K562 (cell line): ENCODE data around the gene ITGA1. TPM values are rescaled to one million over a fixed set of nuclear protein-coding genes. Genes with fewer than 3 reads are reported as not detected.

Experiments used
- ATAC-seq: fragments of 200-7000 bp; cut with Tn5 transposase; 3 replicates; pipeline ENCODE4 v1.9.1; 2020; ENCODE audit warnings: moderate library complexity
- BruUV-seq: library from RNA; stranded (reverse); fragments of 400-500 nt; replicated peaks from 2 replicates; lab custom pipeline; 2021; lab: Mats Ljungman, UMichigan
- CTCF ChIA-PET: fragments of 300-600 bp; formaldehyde crosslinking; extraction: SDS; loops from one replicate; lab custom pipeline; 2021; ENCODE audit warnings: low intra/inter-chr PET ratio; lab: Yijun Ruan, JAX
- POLR2A ChIA-PET: fragments of 300-600, 350-650 bp; sonication (Branson Sonifier 250); formaldehyde crosslinking; extraction: SDS; loops from one replicate; lab custom pipeline; 2021; ENCODE audit warnings: antibody characterized with exemption, inconsistent platforms; lab: Yijun Ruan, JAX
- DNase-seq, 4 experiments: peaks; one replicate each; pipeline versions ENCODE4 v3.0.0 to v3.0.0-alpha.2; 2011 to 2018; ENCODE audit warnings: low spot score in 3 of 4, mixed read lengths in 3 of 4; ENCODE audit errors: extremely low read depth in 1 of 4
- FAIRE-seq: peaks from 2 replicates; lab custom pipeline; 2011; peaks lifted over from hg19 to GRCh38; lab: Jason Lieb, UNC
- H2AFZ ChIP-seq: 2 replicates; pipeline ENCODE4 v1.6.0; 2011; ENCODE audit warnings: low read depth, low read length, control low read depth, inconsistent platforms
- H3K27ac ChIP-seq: fragments of 200-600 bp; 3 replicates; pipeline ENCODE4 v1.8.0; 2011; ENCODE audit warnings: low read depth, mild to moderate bottlenecking, control low read depth, inconsistent platforms, low read length, moderate library complexity, mixed read lengths; ENCODE audit errors: extremely low read depth
- H3K27me3 ChIP-seq, 2 experiments: fragments of 300-600 bp in 1 of 2; 2 replicates in 1 of 2; 3 replicates in 1 of 2; pipeline versions ENCODE4 v1.6.0 to v1.8.0; 2011; ENCODE audit warnings: inconsistent platforms in 2 of 2, low read length in 2 of 2, mild to moderate bottlenecking in 1 of 2, mixed read lengths in 1 of 2, moderate library complexity in 1 of 2; ENCODE audit not compliant: control insufficient read depth in 2 of 2, insufficient read depth in 2 of 2
- H3K36me3 ChIP-seq: fragments of 300-600 bp; 3 replicates; pipeline ENCODE4 v1.8.0; 2011; ENCODE audit warnings: mild to moderate bottlenecking, low read length, inconsistent platforms; ENCODE audit not compliant: control insufficient read depth, insufficient read depth
- H3K4me1 ChIP-seq, 2 experiments: fragments of 200-600 bp in 1 of 2; replicated peaks in 1 of 2; 2 replicates in 1 of 2; 3 replicates in 1 of 2; pipeline versions ENCODE4 v1.5.1 to v1.8.0; 2011; ENCODE audit warnings: inconsistent platforms in 2 of 2, low read length in 2 of 2, mild to moderate bottlenecking in 1 of 2, mixed read lengths in 1 of 2, moderate library complexity in 1 of 2; ENCODE audit not compliant: control insufficient read depth in 2 of 2, insufficient read depth in 2 of 2
- H3K4me2 ChIP-seq: 2 replicates; pipeline ENCODE4 v1.6.1; 2011; ENCODE audit warnings: low read length, control low read depth, inconsistent platforms, mixed read lengths; ENCODE audit not compliant: insufficient read depth
- H3K4me3 ChIP-seq: fragments of 200-600 bp; sonication (generic), shearing (Covaris generic); 2 replicates; pipeline ENCODE4 v1.5.1; 2016; ENCODE audit warnings: control low read depth, inconsistent platforms
- H3K79me2 ChIP-seq: fragments of 200-600 bp; 3 replicates; pipeline ENCODE4 v1.8.0; 2011; ENCODE audit warnings: low read length, inconsistent platforms; ENCODE audit not compliant: control insufficient read depth, insufficient read depth
- H3K9ac ChIP-seq, 2 experiments: 2 replicates each; pipeline versions ENCODE4 v1.6.0 to v1.6.1; 2011; ENCODE audit warnings: low read depth in 2 of 2, low read length in 2 of 2, control low read depth in 1 of 2, inconsistent platforms in 1 of 2, mild to moderate bottlenecking in 1 of 2, mixed read lengths in 1 of 2; ENCODE audit not compliant: insufficient read depth in 1 of 2
- H3K9me1 ChIP-seq: one replicate; pipeline ENCODE4 v1.6.0; 2011; ENCODE audit warnings: inconsistent platforms, mild to moderate bottlenecking, low read length, moderate library complexity; ENCODE audit not compliant: control insufficient read depth, insufficient read depth
- H3K9me3 ChIP-seq: replicated peaks from 2 replicates; pipeline ENCODE4 v1.5.1; 2011; ENCODE audit warnings: low read depth, low read length, inconsistent platforms; ENCODE audit not compliant: control insufficient read depth, insufficient read depth
- H4K20me1 ChIP-seq: replicated peaks from 2 replicates; pipeline ENCODE4 v1.6.1; 2011; ENCODE audit warnings: low read length, inconsistent platforms, mixed read lengths; ENCODE audit not compliant: control insufficient read depth, insufficient read depth
- BCL6 ChIP-seq: fragments of 250-450 bp; sonication (Bioruptor Pico); IDR thresholded peaks from 2 replicates; pipeline ENCODE4 v1.4.0; 2020
- BRCA1 ChIP-seq, 2 experiments: fragments of 450-650 bp in 1 of 2; sonication (generic) in 1 of 2; formaldehyde crosslinking in 1 of 2; IDR thresholded peaks; 2 replicates each; pipeline versions ENCODE4 v1.5.0 to v1.6.1; 2017 to 2020; ENCODE audit warnings: mild to moderate bottlenecking in 1 of 2, missing genetic modification reagents in 1 of 2
- CREB5 ChIP-seq: fragments of 250-450 bp; sonication (Bioruptor Pico); IDR thresholded peaks from 2 replicates; pipeline ENCODE4 v1.5.0; 2020; ENCODE audit warnings: mild to moderate bottlenecking
- EP300 ChIP-seq: IDR thresholded peaks from 2 replicates; pipeline ENCODE4 v1.6.1; 2012; ENCODE audit warnings: low read length, improper control_type of control experiment
- ESRRB ChIP-seq: fragments of 250-450 bp; sonication (Bioruptor Pico); IDR thresholded peaks from 2 replicates; pipeline ENCODE4 v1.5.0; 2020; ENCODE audit warnings: mild to moderate bottlenecking, moderate library complexity, borderline replicate concordance
- ETS2 ChIP-seq: IDR thresholded peaks from 2 replicates; pipeline ENCODE4 v1.6.1; 2016; ENCODE audit warnings: borderline replicate concordance, missing genetic modification characterization, mild to moderate bottlenecking, moderate library complexity, missing compliant biosample characterization; ENCODE audit not compliant: poor library complexity, severe bottlenecking
- KLF10 ChIP-seq: fragments of 250-450 bp; sonication (Bioruptor Pico); IDR thresholded peaks from 2 replicates; pipeline ENCODE4 v1.6.1; 2021; ENCODE audit warnings: matching md5 sums
- NFRKB ChIP-seq: fragments of 450-650 bp; IDR thresholded peaks from 2 replicates; pipeline ENCODE4 v1.6.1; 2016; ENCODE audit warnings: low read depth
- POLR2G ChIP-seq: fragments of 200-400 bp; formaldehyde crosslinking; IDR thresholded peaks from 2 replicates; pipeline ENCODE4 v1.6.1; 2017; ENCODE audit warnings: low read depth, mild to moderate bottlenecking, antibody characterized with exemption, low read length, moderate library complexity
- RAD51 ChIP-seq: fragments of 450-650 bp; IDR thresholded peaks from 2 replicates; pipeline ENCODE4 v1.7.1; 2016; ENCODE audit warnings: low read depth, mild to moderate bottlenecking, borderline replicate concordance
- TOE1 ChIP-seq, 2 experiments: fragments of 450-650 bp in 1 of 2; sonication (generic) in 1 of 2; formaldehyde crosslinking in 1 of 2; IDR thresholded peaks; 2 replicates each; pipeline versions ENCODE4 v1.7.1 to v1.8.0; 2016 to 2022; ENCODE audit warnings: borderline replicate concordance in 2 of 2, mild to moderate bottlenecking in 2 of 2, antibody characterized with exemption in 1 of 2, inconsistent platforms in 1 of 2, low read depth in 1 of 2, missing genetic modification reagents in 1 of 2, moderate library complexity in 1 of 2
- ZNF354B ChIP-seq: fragments of 250-450 bp; sonication (Bioruptor Pico); IDR thresholded peaks from 2 replicates; pipeline ENCODE4 v1.4.0; 2020
- ZNF764 ChIP-seq: fragments of 250-450 bp; sonication (Bioruptor Pico); IDR thresholded peaks from 2 replicates; pipeline ENCODE4 v1.4.0; 2020; ENCODE audit warnings: low read depth, mild to moderate bottlenecking, moderate library complexity
- WGBS: fragments of 100-300 bp; shearing (Covaris generic); methylation state at CpG from one replicate; pipeline ENCODE4 v1.1.6; 2016; ENCODE audit warnings: low coverage, mixed read lengths; ENCODE audit not compliant: insufficient coverage; ENCODE audit errors: missing lambda C conversion rate; 5-methylcytosine and 5-hydroxymethylcytosine counted together
- in situ Hi-C: fragments of 300-500 bp; cut with MboI; formaldehyde crosslinking; loops from 4 replicates; pipeline ENCODE4 v1.15.0; 2018; ENCODE audit warnings: inconsistent platforms, mixed read lengths
- intact Hi-C: fragments of 100-400 bp; cut with micrococcal nuclease; formaldehyde crosslinking; loops from 2 replicates; pipeline ENCODE4 v1.14.2; 2022
- polyA plus RNA-seq, 8 experiments: library from polyadenylated mRNA; depleted of rRNA in 4 of 8; stranded (reverse) in 5 of 8; unstranded in 3 of 8; fragments of >200 nt; fragmentation: Nextera tagmentation in 2 of 8; fragmentation: Illumina TruSeq in 1 of 8; extraction: Ambion mirVana in 2 of 8; extraction: Trizol in 1 of 8; gene quantifications; 2 replicates each; pipeline versions ENCODE4 v1.2.1 to v1.2.3, GENCODE V29; 2011 to 2014; ENCODE audit warnings: inconsistent platforms in 1 of 8, missing spikeins in 1 of 8
- total RNA-seq, 7 experiments: library from RNA; depleted of rRNA in 6 of 7; stranded (reverse); fragments of >200 nt in 6 of 7; fragmentation: Illumina TruSeq in 2 of 7; extraction: Trizol in 2 of 7; gene quantifications; 2 replicates each; pipeline versions ENCODE4 v1.2.1 to v1.2.3, GENCODE V29; 2011 to 2021; ENCODE audit warnings: low replicate concordance in 1 of 7
- TF ChIP-seq, protein P1 (sequence below): fragments of 450-650 bp; IDR thresholded peaks from 2 replicates; pipeline ENCODE4 v1.6.1; 2016; ENCODE audit warnings: antibody characterized with exemption
- TF ChIP-seq, protein P2 (sequence below): fragments of 250-450 bp; sonication (Bioruptor Pico); IDR thresholded peaks from 2 replicates; pipeline ENCODE4 v1.5.0; 2020; ENCODE audit warnings: mild to moderate bottlenecking, borderline replicate concordance

The ITGA1 gene
- total and polyA plus RNA-seq, 9 of the 15 experiments (the other 6 are each of a cell fraction or from before 2014, with no cell fraction given) = 0.04 to 0.22 TPM; not detected in 7

- TF ChIP-seq NFRKB (no peak), ZNF354B (CRISPR knock-in tag) (no peak), ETS2 (tag) (no peak), BRCA1 (IDR thresholded peaks at IDR 0.05) (no peak), BRCA1 (CRISPR knock-in tag; IDR thresholded peaks at IDR 0.05) (no peak), EP300 (no peak), ESRRB (CRISPR knock-in tag) (no peak), KLF10 (CRISPR knock-in tag) (no peak), TOE1 (IDR thresholded peaks at IDR 0.05; ENCODE audit: borderline replicate concordance) (no peak), TOE1 (CRISPR knock-in tag; IDR thresholded peaks at IDR 0.05; ENCODE audit: borderline replicate concordance, low read depth) (no peak), CREB5 (CRISPR knock-in tag) (no peak), POLR2G (no peak)
Observed at GRCh38 chr5:52849544-52849943, 61.8 kb downstream of the ITGA1 start (continued).

DNA sequence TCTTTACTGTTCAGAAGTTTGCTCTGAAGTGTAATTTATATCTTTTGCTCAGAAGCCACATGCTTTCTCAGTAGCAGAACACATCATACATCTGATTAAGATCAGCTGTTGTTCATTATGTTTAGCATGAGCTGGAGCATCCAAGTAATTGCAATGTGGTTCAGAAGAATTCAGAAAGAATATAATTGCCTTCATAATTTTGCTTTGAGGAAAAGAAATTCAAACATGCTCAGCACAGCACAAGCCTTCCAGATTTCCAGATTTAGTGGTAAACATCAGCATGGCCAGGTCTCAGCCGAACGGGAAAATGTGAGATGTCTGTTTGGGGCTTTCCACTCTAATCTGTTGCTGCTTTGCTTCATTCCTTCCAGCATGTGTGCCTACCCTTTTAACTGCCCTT lies 65.9 kb downstream of the ITGA1 start:
- H3K79me2 ChIP-seq = no peaks in the 10 kb centered on the region
- H3K27me3 ChIP-seq = no peaks in the 10 kb centered on the region
- FAIRE-seq = no peak
- in situ Hi-C loops = no loop called here
- H3K36me3 ChIP-seq = no peaks in the 10 kb centered on the region
- H2AFZ ChIP-seq = no peak overlapping the region
- H4K20me1 ChIP-seq = no peaks in the 10 kb centered on the region
- no peak overlapping the region for H3K27ac ChIP-seq
- H3K9me3 ChIP-seq = no peaks in the 10 kb centered on the region
- no peak overlapping the region for H3K4me3 ChIP-seq
- BruUV-seq = no TSS peak
- ATAC-seq = no peak
- 0% methylated on average over 2 of the region's 2 CpGs for WGBS
- H3K9me1 ChIP-seq = no peaks in the 10 kb centered on the region
- H3K4me2 ChIP-seq = no peak overlapping the region
- intact Hi-C loops = no loop called here
- CTCF ChIA-PET = no interaction called here
- DNase-seq = no peak
- H3K4me1 ChIP-seq = no peaks in the 10 kb centered on the region
- POLR2A ChIA-PET = no interaction called here
- H3K9ac ChIP-seq = no peak overlapping the region
- TF ChIP-seq, protein P1, sequence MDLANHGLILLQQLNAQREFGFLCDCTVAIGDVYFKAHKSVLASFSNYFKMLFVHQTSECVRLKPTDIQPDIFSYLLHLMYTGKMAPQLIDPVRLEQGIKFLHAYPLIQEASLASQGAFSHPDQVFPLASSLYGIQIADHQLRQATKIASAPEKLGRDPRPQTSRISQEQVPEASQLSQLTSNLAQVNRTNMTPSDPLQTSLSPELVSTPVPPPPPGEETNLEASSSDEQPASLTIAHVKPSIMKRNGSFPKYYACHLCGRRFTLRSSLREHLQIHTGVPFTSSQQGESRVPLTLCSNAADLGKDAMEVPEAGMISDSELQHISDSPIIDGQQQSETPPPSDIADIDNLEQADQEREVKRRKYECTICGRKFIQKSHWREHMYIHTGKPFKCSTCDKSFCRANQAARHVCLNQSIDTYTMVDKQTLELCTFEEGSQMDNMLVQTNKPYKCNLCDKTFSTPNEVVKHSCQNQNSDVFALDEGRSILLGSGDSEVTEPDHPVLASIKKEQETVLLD = no peak
- TF ChIP-seq BCL6 (CRISPR knock-in tag) (no peak), RAD51 (no peak), ZNF764 (CRISPR knock-in tag) (no peak)
- TF ChIP-seq, protein P2, sequence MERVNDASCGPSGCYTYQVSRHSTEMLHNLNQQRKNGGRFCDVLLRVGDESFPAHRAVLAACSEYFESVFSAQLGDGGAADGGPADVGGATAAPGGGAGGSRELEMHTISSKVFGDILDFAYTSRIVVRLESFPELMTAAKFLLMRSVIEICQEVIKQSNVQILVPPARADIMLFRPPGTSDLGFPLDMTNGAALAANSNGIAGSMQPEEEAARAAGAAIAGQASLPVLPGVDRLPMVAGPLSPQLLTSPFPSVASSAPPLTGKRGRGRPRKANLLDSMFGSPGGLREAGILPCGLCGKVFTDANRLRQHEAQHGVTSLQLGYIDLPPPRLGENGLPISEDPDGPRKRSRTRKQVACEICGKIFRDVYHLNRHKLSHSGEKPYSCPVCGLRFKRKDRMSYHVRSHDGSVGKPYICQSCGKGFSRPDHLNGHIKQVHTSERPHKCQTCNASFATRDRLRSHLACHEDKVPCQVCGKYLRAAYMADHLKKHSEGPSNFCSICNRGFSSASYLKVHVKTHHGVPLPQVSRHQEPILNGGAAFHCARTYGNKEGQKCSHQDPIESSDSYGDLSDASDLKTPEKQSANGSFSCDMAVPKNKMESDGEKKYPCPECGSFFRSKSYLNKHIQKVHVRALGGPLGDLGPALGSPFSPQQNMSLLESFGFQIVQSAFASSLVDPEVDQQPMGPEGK (CRISPR knock-in tag) = no peak
